Right cardiac atrium (tissue), 5 donors: ENCODE results near the gene SPEM2. TPM values are rescaled to one million over a fixed set of nuclear protein-coding genes. Genes with fewer than 3 reads are reported as not detected.
A peak's percentile ranks its signal among the peaks of the same experiment; 100 is the strongest.

Source experiments
- ATAC-seq, 2 donors: fragments of 200-7000 bp; cut with Tn5 transposase; one replicate each; pipeline versions ENCODE4 v1.8.0 to v1.9.1; 2020; ENCODE audit warnings: moderate library complexity in 2 of 2, mild to moderate bottlenecking in 1 of 2
- DNase-seq, 3 donors: peaks; one replicate each; pipeline ENCODE4 v3.0.0-alpha.2; 2020
- H3K27ac ChIP-seq: one replicate; pipeline ENCODE4 v1.5.1; 2013; ENCODE audit warnings: mild to moderate bottlenecking, low read length, control low read depth, moderate library complexity
- H3K27me3 ChIP-seq: one replicate; pipeline ENCODE4 v1.6.1; 2013; ENCODE audit not compliant: control insufficient read depth, insufficient read depth
- H3K4me1 ChIP-seq: one replicate; pipeline ENCODE4 v1.6.1; 2013; ENCODE audit warnings: low read length; ENCODE audit not compliant: control insufficient read depth, insufficient read depth
- H3K4me3 ChIP-seq: one replicate; pipeline ENCODE4 v1.5.1; 2013; ENCODE audit warnings: low read length, control low read depth
- H3K9me3 ChIP-seq: one replicate; pipeline ENCODE4 v1.6.1; 2013; ENCODE audit warnings: low read length; ENCODE audit not compliant: control insufficient read depth
- WGBS: extraction: QIAGEN DNeasy Blood & Tissue Kit; methylation state at CpG from one replicate; pipeline ENCODE4 v1.1.7; 2013; 5-methylcytosine and 5-hydroxymethylcytosine counted together
- intact Hi-C, 4 donors: fragments of 100-400 bp; cut with DNase I; formaldehyde crosslinking; loops; one replicate each; pipeline versions ENCODE4 v1.11.0 to v1.14.0; 2022 to 2023
- polyA plus RNA-seq: library from polyadenylated mRNA; stranded (reverse); fragments of 200-250 nt; gene quantifications from one replicate; pipeline ENCODE4 v1.2.3, GENCODE V29; 2013
- total RNA-seq, 4 donors: library from RNA; stranded (reverse); fragmentation: NEBNext Ultra II Directional; extraction: Animal tissue kit (Norgen Biotek cat#: 25700); gene quantifications; one replicate each; pipeline ENCODE4 v1.2.1, GENCODE V29; 2021
- donor health status: healthy with polysubstance abuse.
- donor health status: DM: no; HTN: yes; CAD: no.
- donor health status: DM: no; HTN: no; CAD: no.
- donor health status: DM: no; HTN: yes; CAD: no; lungs with severe emphysema.
- donor health status: DM: yes; HTN: yes; CAD: no.

SPEM2 gene
- total and polyA plus RNA-seq, 5 donors: not detected

DNA sequence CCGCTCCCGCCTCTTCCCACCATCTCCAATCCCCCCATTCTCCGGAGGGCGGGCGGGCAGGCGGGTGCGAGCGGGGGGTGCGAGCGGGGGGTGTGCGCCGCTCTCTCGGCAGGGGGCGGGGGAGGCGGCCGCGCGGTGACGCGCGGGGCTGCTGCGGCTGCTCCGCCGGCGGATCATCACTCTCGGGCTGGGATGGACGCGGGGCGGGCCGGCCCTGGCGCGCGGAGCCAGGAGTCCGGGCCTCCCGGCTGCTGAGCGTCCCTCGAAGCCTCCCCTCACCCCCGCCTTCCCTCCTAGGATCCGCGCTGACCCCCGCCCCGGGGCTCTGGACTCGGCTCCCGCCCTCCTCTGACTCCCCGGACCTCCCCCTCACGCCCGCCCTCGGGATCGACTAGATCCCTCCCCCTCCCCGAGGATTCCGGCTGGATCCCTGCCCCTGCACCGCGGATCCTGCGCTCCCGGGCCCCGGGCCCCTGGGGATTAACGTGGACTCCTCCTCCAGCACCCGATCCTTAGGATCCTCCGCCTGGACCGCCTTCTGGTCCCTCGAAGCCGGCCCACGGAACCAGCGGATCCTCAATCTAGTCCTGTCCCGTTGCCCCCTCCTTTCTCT, 20.6 kb upstream of the SPEM2 start:
- DNase-seq: peak; percentile 76 to 90 (median 89)
- peak; percentile 60 to 61 for ATAC-seq
- H3K27ac ChIP-seq: peak overlapping the region; percentile 45
- WGBS: under 1% methylated on average over 65 of the region's 65 CpGs
- intact Hi-C loops: no loop called here
- peak overlapping the region; percentile 86 for H3K4me3 ChIP-seq
- H3K9me3 ChIP-seq: no peaks in the 10 kb centered on the region
- H3K27me3 ChIP-seq: no peaks in the 10 kb centered on the region
- H3K4me1 ChIP-seq: peaks cover 3% of the 10 kb centered on the region

DNA sequence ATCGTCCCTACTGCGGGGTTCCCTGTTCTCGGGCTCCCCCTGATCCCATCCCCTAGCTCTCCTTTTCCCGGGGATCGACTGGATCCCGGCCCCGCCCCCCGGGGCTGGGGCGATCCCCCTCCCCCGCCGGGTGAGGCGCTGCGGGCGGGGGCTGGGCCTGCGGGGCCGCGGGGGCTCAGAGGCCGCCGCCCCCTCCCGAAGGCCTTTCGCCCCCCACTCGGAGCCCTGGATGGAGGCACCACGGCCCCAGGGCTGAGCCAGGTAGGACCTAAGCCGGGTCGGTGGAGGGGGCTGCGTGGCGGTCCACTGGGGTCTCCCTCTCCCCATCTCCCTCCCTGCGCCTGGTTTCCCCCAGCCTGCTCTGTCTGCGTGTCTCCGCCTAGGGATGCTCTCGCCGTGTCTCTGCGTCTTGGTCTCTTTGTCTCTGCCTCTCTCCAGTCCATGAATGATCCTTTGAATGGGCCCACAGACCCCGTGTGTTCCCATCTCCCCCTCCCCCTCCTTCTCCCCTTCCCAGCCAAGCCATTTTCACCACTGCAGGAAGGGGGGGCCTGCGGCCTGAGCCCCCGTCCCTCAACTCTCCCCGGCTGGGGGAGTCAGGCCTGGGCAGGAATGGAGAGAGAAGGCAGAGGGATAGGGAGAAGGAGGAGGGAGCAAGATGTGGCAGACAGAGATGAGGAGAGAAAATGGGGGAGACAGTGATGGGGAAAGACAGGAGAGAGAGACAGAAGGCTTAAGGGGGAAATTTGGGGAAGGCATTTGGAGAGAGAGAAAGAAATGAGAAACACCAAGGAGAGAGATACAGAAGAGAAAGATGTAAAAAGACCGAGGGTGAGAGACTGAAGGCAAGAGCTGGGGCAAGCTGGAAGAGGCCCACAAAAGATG, 19.8 kb upstream of the SPEM2 start:
- Histone ChIP-seq H3K4me1 (peaks cover 3% of the 10 kb centered on the region), H3K27me3 (no peaks in the 10 kb centered on the region), H3K27ac (peak overlapping the region; percentile 9), H3K4me3 (peak overlapping the region; percentile 86), H3K9me3 (no peaks in the 10 kb centered on the region)
- intact Hi-C loops: no loop called here
- ATAC-seq (no peak), DNase-seq (peak in 1 of 3 donors; percentile 69)
- 10% methylated on average over 38 of the region's 38 CpGs for WGBS

DNA sequence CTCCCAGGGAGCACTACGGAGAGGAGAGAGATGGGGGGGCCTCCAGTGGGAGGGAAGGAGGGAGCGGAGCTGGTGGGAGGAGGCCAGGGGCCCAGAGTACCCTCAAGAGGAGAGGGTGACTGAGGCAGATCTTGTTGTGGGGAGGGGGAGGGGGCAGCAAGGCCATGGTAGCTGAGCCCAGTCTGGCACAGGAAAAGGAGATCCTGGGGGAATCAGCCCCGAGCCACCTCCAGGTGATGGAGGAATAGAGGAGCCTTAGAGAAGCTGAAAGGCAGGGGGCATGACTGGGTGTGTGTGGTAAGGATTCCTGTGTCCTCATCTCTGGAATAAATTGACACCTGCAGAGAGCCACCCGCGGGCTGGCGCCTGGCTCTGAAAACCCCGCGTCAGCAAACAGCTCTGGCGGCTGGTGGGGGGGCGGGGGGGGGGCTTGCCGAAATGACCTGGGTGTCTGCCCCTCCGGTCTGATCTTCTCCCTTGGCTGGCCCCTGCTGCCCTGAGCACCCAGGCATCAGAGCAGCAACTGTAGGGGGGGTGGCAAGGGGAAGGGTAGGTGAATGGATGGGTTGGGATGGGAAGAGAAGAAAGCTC, 19.1 kb upstream of the SPEM2 start:
- Histone ChIP-seq H3K4me1 (peaks cover 3% of the 10 kb centered on the region), H3K4me3 (no peak overlapping the region), H3K9me3 (no peaks in the 10 kb centered on the region), H3K27ac (no peak overlapping the region), H3K27me3 (no peaks in the 10 kb centered on the region)
- DNase-seq (peak in 1 of 3 donors; percentile 30), ATAC-seq (no peak)
- intact Hi-C loops: no loop called here
- WGBS: 61% methylated on average over 12 of the region's 12 CpGs

DNA sequence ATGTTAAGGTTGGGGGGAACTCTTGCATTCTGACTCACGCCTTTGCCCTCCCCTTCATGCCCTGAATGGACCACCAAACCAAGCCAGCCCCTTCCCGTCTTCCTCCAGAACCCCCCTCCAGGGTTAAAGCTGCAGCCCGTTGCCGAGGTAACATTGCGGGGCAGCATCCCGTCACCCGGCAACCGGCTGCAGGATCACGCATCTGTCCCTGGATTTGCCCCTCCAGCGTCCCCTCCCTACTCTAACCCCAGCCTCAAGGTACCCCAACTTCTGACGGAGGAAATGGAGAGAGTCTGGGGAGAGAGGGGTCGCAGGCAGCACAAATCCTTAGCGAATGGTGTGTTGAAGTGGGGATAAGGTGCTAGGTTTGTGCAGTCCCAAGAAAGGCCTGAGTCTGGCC, 18.3 kb upstream of the SPEM2 start:
- no peak for ATAC-seq
- H3K9me3 ChIP-seq: no peaks in the 10 kb centered on the region
- WGBS: 87% methylated on average over 13 of the region's 13 CpGs
- H3K4me3 ChIP-seq: no peak overlapping the region
- no peak overlapping the region for H3K27ac ChIP-seq
- no peak for DNase-seq
- no peaks in the 10 kb centered on the region for H3K27me3 ChIP-seq
- peaks cover 3% of the 10 kb centered on the region for H3K4me1 ChIP-seq
- intact Hi-C loops: no loop called here

DNA sequence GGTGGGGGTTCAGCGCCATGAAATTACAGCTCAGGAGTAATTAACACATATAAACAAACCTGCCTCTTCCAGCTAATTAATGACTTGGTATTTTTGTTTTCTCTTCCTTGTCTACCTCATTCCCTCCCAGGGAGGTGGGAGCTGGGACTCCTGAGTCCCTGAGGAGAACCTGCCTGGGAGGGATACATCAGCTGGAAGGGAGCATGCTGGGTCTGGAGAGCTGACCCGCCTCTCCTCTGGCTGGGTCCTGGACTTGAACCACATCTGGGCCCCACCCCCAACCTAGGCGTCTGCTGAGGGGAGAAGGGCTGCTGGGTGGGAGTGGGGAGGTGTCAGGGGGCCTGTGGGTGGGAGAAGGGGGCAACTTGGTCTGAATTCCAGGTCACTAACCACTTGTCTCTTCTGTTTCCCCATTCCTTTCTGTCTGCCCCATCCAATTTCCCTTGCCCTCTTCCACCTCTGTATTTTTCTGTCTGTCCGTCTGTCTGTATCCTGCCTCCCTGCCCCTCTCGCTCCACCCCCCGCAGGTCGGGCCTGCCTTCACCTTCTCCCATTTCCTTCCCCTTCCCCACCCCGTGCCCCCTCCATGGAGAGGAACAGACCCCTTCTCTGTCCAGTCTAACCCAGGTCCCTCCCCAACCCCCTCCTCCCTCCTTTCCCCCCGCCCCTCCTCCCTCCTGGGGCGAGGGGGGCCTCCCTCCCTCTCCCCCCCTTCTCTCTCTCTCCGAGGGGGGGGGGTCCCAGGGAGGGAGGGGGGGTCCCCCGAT, 17.7 kb upstream of the SPEM2 start, which contains the start of gene NLGN2:
TSS of gene NLGN2 (plus strand) at position 361 of the 767 bp plus-strand sequence. CDS start 411 bp downstream, outside the sequence.
- H3K4me1 ChIP-seq: peaks cover 3% of the 10 kb centered on the region
- no peaks in the 10 kb centered on the region for H3K9me3 ChIP-seq
- ATAC-seq: no peak
- intact Hi-C loops: no loop called here
- DNase-seq: peak in 1 of 3 donors; percentile 20
- 59% methylated on average over 11 of the region's 12 CpGs for WGBS
- no peaks in the 10 kb centered on the region for H3K27me3 ChIP-seq
- H3K4me3 ChIP-seq: no peak within 1 kb of the TSS
- no peak within 1 kb of the TSS for H3K27ac ChIP-seq

DNA sequence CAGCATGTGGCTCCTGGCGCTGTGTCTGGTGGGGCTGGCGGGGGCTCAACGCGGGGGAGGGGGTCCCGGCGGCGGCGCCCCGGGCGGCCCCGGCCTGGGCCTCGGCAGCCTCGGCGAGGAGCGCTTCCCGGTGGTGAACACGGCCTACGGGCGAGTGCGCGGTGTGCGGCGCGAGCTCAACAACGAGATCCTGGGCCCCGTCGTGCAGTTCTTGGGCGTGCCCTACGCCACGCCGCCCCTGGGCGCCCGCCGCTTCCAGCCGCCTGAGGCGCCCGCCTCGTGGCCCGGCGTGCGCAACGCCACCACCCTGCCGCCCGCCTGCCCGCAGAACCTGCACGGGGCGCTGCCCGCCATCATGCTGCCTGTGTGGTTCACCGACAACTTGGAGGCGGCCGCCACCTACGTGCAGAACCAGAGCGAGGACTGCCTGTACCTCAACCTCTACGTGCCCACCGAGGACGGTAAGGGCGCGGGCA, 17.1 kb upstream of the SPEM2 start:
- Histone ChIP-seq H3K27ac (no peak overlapping the region), H3K27me3 (no peaks in the 10 kb centered on the region), H3K9me3 (no peaks in the 10 kb centered on the region), H3K4me1 (no peaks in the 10 kb centered on the region), H3K4me3 (no peak overlapping the region)
- intact Hi-C loops: no loop called here
- DNase-seq (peak in 2 of 3 donors; percentile 47 to 63), ATAC-seq (no peak)
- WGBS: 72% methylated on average over 58 of the region's 58 CpGs

DNA sequence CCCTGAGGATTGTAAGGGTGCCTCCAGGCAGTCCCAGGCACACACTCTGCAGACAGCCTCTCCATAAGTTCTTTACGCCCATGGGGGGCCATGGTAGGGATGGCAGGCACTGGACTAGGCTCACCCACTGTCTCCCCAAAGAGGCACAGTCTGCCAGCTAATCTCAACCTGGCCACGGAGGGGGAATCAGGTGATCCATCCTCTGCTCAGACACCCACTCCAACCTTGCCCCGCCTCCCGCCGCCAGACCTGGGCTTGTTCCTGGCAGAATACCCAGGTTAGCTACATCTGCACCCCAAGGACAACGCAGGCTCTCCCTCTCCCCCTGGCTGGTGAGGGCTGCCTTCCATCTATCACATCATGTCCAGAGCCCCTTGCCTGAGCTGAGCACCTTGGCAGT, 16.6 kb upstream of the SPEM2 start:
- no peaks in the 10 kb centered on the region for H3K4me1 ChIP-seq
- ATAC-seq (no peak), DNase-seq (peak in 1 of 3 donors; percentile 53)
- WGBS: 82% methylated on average over 6 of the region's 6 CpGs
- H3K9me3 ChIP-seq: no peaks in the 10 kb centered on the region
- no peak overlapping the region for H3K4me3 ChIP-seq
- H3K27me3 ChIP-seq: no peaks in the 10 kb centered on the region
- H3K27ac ChIP-seq: no peak overlapping the region
- intact Hi-C loops: no loop called here

DNA sequence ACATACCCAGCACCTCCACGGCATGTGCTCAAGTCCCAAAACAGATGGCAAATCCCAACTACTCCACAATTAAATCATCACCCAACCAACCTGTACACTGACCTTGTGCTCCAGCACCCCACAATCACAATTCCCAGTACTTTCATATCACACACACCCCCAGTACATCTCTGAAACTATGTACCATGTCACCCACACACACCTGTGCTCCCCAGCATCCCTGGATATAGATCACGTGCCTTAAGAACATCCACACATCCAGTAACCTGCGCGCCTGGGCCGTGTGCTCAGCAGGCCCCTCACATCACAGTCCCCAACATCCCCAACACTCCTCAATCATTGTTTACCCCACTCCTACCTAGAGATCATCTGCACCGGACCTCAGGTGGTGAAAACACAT, 15.7 kb upstream of the SPEM2 start:
- WGBS: 90% methylated on average over 6 of the region's 6 CpGs
- Histone ChIP-seq H3K4me1 (no peaks in the 10 kb centered on the region), H3K9me3 (no peaks in the 10 kb centered on the region), H3K27me3 (no peaks in the 10 kb centered on the region), H3K4me3 (no peak overlapping the region), H3K27ac (no peak overlapping the region)
- peak in 1 of 3 donors; percentile 8 for DNase-seq
- intact Hi-C loops: no loop called here
- no peak for ATAC-seq

DNA sequence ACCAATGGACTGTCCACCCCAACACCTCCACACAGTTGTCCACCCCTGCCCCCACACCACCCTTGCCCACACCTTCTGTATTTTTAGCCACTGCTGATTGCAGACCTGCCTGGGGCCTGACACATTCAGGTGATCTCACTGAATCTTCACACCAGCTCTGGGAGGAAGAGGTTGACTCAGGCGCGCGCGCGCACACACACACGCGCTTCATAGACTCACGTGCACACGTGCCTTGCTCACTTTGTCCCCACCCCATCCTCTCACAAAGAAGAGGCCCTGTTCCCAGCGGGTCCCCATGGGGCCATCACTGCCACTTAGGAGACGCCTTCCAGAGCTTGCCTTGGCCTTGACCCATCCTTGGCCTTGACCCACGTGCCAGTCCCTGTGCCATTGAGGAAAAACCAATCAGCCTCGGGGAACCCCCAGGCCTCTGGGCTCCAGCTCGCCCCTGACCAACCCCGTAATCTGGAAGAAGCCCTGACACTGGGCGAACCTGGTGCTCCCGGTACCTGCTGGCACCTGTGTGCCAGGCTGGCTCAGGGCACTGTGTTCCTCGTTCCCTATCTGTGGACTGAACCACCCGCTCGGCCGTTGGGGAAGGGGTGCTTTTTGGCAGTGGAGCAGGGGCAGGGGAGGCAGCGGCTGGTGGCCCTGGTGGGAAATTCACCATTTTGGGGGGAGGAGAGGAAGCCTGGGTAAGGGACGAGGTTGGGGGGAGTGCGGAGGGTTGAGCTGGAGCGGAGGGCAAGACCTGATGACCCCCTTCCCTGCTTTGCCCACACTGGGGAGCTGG, 14.6 kb upstream of the SPEM2 start:
- DNase-seq: peak in 1 of 3 donors; percentile 45
- no peaks in the 10 kb centered on the region for H3K9me3 ChIP-seq
- ATAC-seq: no peak
- 90% methylated on average over 25 of the region's 25 CpGs for WGBS
- no peaks in the 10 kb centered on the region for H3K27me3 ChIP-seq
- no peak overlapping the region for H3K27ac ChIP-seq
- H3K4me1 ChIP-seq: no peaks in the 10 kb centered on the region
- no peak overlapping the region for H3K4me3 ChIP-seq
- intact Hi-C loops: no loop called here

DNA sequence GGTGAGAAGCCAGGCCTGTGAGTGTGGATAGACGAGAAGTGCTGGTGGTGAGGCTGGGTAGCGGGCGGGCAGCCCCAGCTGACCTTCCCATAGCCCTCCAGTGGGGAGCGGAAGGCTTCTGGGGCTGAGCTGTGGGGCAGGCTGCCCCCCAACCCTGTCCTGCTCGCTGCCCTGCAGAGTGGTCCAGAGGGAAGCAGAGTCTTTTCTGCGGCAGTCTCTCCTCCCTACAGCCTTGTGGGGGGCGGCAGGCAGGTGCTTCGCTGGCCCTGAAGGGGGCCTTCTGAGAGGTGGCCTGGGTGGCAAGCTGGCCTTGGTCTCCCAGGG, 14.0 kb upstream of the SPEM2 start:
- no peak for ATAC-seq
- WGBS: 92% methylated on average over 8 of the region's 8 CpGs

More for the DNA sequence above, 14.0 kb upstream of the SPEM2 start:
- Histone ChIP-seq H3K4me1 (no peaks in the 10 kb centered on the region), H3K9me3 (no peaks in the 10 kb centered on the region), H3K27me3 (no peaks in the 10 kb centered on the region), H3K4me3 (no peak overlapping the region), H3K27ac (no peak overlapping the region)
- peak in 1 of 3 donors; percentile 46 for DNase-seq
- intact Hi-C loops: no loop called here
